Measurements from ENCODE around the gene TECTB.

- TF ChIP-seq EZH2 (IDR thresholded peaks at IDR 0.05; ENCODE audit: insufficient read depth, poor library complexity, severe bottlenecking) (no peak), EZH2phosphoT487 (IDR thresholded peaks at IDR 0.05; ENCODE audit: insufficient read depth, low read depth) (no peak)
These were observed 33.5 kb upstream of the TECTB start for GRCh38 chr10:112249722-112250121.

All from GM23248 (cell line).